PC-3 (cell line): ENCODE data around the gene RANBP3. TPM values are rescaled to one million over a fixed set of nuclear protein-coding genes. Genes with fewer than 3 reads are reported as not detected.

ENCODE experiments used
- ATAC-seq: fragments of 200-7000 bp; cut with Tn5 transposase; 2 replicates; pipeline ENCODE4 v1.9.1; 2020; ENCODE audit warnings: mild to moderate bottlenecking, moderate library complexity
- BruUV-seq: library from RNA; stranded (reverse); fragments of 400-500 nt; replicated peaks from 2 replicates; lab custom pipeline; 2021; lab: Mats Ljungman, UMichigan
- CTCF ChIA-PET: fragments of 300-600 bp; sonication (Branson Sonifier 250); formaldehyde crosslinking; loops from one replicate; lab custom pipeline; 2022; ENCODE audit warnings: antibody characterized with exemption; lab: Charles Lee
- POLR2A ChIA-PET: fragments of 300-600 bp; sonication (Branson Sonifier 250); formaldehyde crosslinking; loops from one replicate; lab custom pipeline; 2022; ENCODE audit warnings: antibody characterized with exemption; ENCODE audit not compliant: unreplicated experiment; lab: Charles Lee
- DNase-seq: peaks from one replicate; pipeline ENCODE4 v3.0.0-alpha.2; 2015
- H2AFZ ChIP-seq: fragments of 300-600 bp; sonication (generic); 2 replicates; pipeline ENCODE4 v1.6.0; 2016; ENCODE audit warnings: antibody characterized with exemption, low read length
- H3F3A ChIP-seq: fragments of 300-600 bp; sonication (generic); one replicate; pipeline ENCODE4 v1.6.0; 2017; ENCODE audit warnings: antibody characterized with exemption, low read length, control low read depth, mild to moderate bottlenecking; ENCODE audit not compliant: unreplicated experiment
- H3K27ac ChIP-seq: fragments of 300-600 bp; sonication (generic); 2 replicates; pipeline ENCODE4 v1.5.1; 2016; ENCODE audit warnings: mild to moderate bottlenecking, low read length
- H3K27me3 ChIP-seq: fragments of 300-600 bp; sonication (generic); 2 replicates; pipeline ENCODE4 v1.6.1; 2016; ENCODE audit warnings: low read length, mixed read lengths
- H3K36me3 ChIP-seq: fragments of 300-600 bp; sonication (generic); 2 replicates; pipeline ENCODE4 v1.6.1; 2016; ENCODE audit warnings: low read depth, mixed run types, low read length, mixed read lengths
- H3K4me1 ChIP-seq: fragments of 300-600 bp; sonication (generic); 2 replicates; pipeline ENCODE4 v1.5.1; 2016; ENCODE audit warnings: low read length; ENCODE audit not compliant: insufficient read depth
- H3K4me2 ChIP-seq: fragments of 300-600 bp; sonication (generic); 2 replicates; pipeline ENCODE4 v1.6.0; 2016; ENCODE audit warnings: low read length
- H3K4me3 ChIP-seq: fragments of 300-600 bp; sonication (generic); 2 replicates; pipeline ENCODE4 v1.5.1; 2016; ENCODE audit warnings: mild to moderate bottlenecking, low read length, mixed read lengths
- H3K79me2 ChIP-seq: fragments of 300-600 bp; sonication (generic); 2 replicates; pipeline ENCODE4 v1.6.1; 2017; ENCODE audit warnings: low read length, mixed read lengths
- H3K9ac ChIP-seq: fragments of 300-600 bp; sonication (generic); 2 replicates; pipeline ENCODE4 v1.6.0; 2016; ENCODE audit warnings: mild to moderate bottlenecking, low read length
- H3K9me2 ChIP-seq: fragments of 300-600 bp; sonication (generic); replicated peaks from 2 replicates; pipeline ENCODE4 v1.6.1; 2016; ENCODE audit warnings: mixed run types, low read length, mixed read lengths
- H3K9me3 ChIP-seq: fragments of 300-600 bp; sonication (generic); 2 replicates; pipeline ENCODE4 v1.6.1; 2016; ENCODE audit warnings: low read length, mixed read lengths
- H4K20me1 ChIP-seq: fragments of 300-600 bp; sonication (generic); 2 replicates; pipeline ENCODE4 v1.6.1; 2016; ENCODE audit warnings: low read length, mixed read lengths
- EZH2 ChIP-seq: fragments of 300-600 bp; sonication (generic); IDR thresholded peaks from one replicate; pipeline ENCODE4 v1.6.1; 2017; ENCODE audit warnings: antibody characterized with exemption, mild to moderate bottlenecking, low read length; ENCODE audit not compliant: unreplicated experiment
- EZH2phosphoT487 ChIP-seq: fragments of 300-600 bp; sonication (generic); IDR thresholded peaks from 2 replicates; pipeline ENCODE4 v1.6.1; 2018; ENCODE audit warnings: mild to moderate bottlenecking, antibody characterized with exemption, low read length, borderline replicate concordance
- intact Hi-C: fragments of 100-400 bp; cut with micrococcal nuclease; formaldehyde crosslinking; loops from 2 replicates; pipeline ENCODE4 v1.9.0; 2023
- total RNA-seq: library from RNA; depleted of rRNA; stranded (reverse); fragments of >200 nt; gene quantifications from 2 replicates; pipeline ENCODE4 v1.2.3, GENCODE V29; 2014
- TF ChIP-seq, protein P1 (sequence below): fragments of 300-600 bp; sonication (generic); conservative IDR thresholded peaks from 2 replicates; pipeline ENCODE4 v1.5.1; 2017; ENCODE audit warnings: antibody characterized with exemption, low read depth, mild to moderate bottlenecking, low read length

RANBP3 gene
- total RNA-seq, 1 experiment from 2014 or later: 114 TPM

DNA sequence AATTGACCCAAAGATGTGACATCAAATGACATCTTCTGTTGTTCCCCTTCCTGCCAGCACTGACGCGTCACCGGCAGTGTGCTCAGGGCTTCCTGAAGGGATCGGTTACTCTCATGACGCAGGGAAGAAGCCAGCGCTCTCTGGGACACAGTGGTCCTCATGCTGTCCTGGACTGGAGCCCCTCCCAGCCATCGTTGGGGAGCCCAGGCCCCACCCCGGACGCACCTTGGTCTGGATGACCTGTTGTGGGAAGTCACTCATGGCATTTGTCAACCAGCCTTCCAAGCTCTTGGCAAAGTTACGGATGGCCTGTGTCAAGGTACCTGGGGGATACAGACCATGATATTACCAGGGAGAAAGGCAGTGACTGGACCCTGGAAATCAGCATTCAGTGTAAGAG lies 26.0 kb upstream of the RANBP3 start:
- no peaks in the 10 kb centered on the region for H3K79me2 ChIP-seq
- H3K4me3 ChIP-seq: no peak overlapping the region
- CTCF ChIA-PET: no interaction called here
- H3K9ac ChIP-seq: no peak overlapping the region
- POLR2A ChIA-PET: no interaction called here
- H3K4me1 ChIP-seq: no peaks in the 10 kb centered on the region
- H3K4me2 ChIP-seq: no peak overlapping the region
- intact Hi-C loops: no loop called here
- ATAC-seq (no peak), DNase-seq (no peak)
- no peaks in the 10 kb centered on the region for H3K9me3 ChIP-seq
- no peak overlapping the region for H3K27ac ChIP-seq
- no peaks in the 10 kb centered on the region for H4K20me1 ChIP-seq
- H3K27me3 ChIP-seq: no peaks in the 10 kb centered on the region
- H3K36me3 ChIP-seq: no peaks in the 10 kb centered on the region
- H3K9me2 ChIP-seq: no peaks in the 10 kb centered on the region
- TF ChIP-seq, protein P1, sequence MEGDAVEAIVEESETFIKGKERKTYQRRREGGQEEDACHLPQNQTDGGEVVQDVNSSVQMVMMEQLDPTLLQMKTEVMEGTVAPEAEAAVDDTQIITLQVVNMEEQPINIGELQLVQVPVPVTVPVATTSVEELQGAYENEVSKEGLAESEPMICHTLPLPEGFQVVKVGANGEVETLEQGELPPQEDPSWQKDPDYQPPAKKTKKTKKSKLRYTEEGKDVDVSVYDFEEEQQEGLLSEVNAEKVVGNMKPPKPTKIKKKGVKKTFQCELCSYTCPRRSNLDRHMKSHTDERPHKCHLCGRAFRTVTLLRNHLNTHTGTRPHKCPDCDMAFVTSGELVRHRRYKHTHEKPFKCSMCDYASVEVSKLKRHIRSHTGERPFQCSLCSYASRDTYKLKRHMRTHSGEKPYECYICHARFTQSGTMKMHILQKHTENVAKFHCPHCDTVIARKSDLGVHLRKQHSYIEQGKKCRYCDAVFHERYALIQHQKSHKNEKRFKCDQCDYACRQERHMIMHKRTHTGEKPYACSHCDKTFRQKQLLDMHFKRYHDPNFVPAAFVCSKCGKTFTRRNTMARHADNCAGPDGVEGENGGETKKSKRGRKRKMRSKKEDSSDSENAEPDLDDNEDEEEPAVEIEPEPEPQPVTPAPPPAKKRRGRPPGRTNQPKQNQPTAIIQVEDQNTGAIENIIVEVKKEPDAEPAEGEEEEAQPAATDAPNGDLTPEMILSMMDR: no peak
- TF ChIP-seq EZH2 (no peak), EZH2phosphoT487 (no peak)
- H2AFZ ChIP-seq: no peak overlapping the region
- no TSS peak for BruUV-seq
- H3F3A ChIP-seq: no peaks in the 10 kb centered on the region

DNA sequence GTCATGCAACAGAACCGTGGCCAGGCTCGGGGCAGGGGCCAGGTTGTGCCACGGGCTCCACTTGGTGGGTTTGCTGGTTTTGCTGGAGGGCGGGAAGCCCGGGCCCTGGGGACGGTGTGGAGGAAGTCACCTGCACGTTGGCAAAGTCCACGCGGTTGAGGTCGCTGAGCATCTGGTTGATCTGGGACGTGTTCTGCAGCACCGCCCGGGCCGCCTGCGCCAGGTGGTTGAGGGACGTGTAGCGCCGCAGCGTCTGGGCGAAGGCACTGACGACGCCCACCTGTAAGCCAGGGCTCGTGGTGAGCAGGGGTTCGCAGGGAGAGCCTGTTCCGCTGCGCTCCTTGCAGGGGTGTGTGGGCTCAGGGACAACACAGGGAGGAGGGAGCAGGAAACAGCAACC lies 24.7 kb upstream of the RANBP3 start:
- H3K9ac ChIP-seq: no peak overlapping the region
- no peak for TF ChIP-seq EZH2phosphoT487
- TF ChIP-seq EZH2: no peak
- no peaks in the 10 kb centered on the region for H3K9me3 ChIP-seq
- H3K4me2 ChIP-seq: no peak overlapping the region
- no peaks in the 10 kb centered on the region for H3K27me3 ChIP-seq
- H3F3A ChIP-seq: no peaks in the 10 kb centered on the region
- no peaks in the 10 kb centered on the region for H3K79me2 ChIP-seq
- DNase-seq (no peak), ATAC-seq (no peak)
- H4K20me1 ChIP-seq: no peaks in the 10 kb centered on the region
- H3K36me3 ChIP-seq: no peaks in the 10 kb centered on the region
- H3K4me3 ChIP-seq: no peak overlapping the region
- no TSS peak for BruUV-seq
- no peaks in the 10 kb centered on the region for H3K4me1 ChIP-seq
- H2AFZ ChIP-seq: no peak overlapping the region
- POLR2A ChIA-PET: no interaction called here
- CTCF ChIA-PET: no interaction called here
- intact Hi-C loops: no loop called here
- H3K27ac ChIP-seq: no peak overlapping the region
- no peaks in the 10 kb centered on the region for H3K9me2 ChIP-seq

DNA sequence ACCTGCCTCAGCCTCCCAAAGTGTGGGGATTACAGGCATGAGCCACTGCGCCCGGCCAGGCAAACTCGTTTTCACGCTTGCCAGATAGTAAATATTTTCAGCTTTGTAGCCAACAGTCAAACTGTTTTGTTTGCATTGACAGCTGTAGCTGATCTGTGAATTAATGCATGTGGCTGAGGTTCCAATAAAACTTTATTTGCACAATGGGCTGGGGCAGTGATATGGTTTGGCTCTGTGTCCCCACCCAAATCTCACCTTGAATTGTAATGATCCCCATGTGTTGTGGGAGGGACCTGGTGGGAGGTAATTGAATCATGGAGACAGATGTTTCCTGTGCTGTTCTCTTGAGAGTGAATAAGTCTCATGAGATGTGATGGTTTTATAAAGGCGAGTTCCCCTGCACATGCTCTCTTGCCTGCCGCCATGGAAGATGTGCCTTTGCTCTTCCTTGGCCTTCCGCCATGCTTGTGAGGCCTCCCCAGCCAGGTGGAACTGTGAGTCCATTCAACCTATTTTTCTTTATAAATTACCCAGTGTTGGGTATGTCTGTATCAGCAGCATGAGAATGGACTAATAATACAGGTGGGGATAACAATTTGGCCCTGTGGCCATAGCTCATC lies 22.4 kb upstream of the RANBP3 start:
- Histone ChIP-seq H3K4me2 (no peak overlapping the region), H3K4me1 (no peaks in the 10 kb centered on the region), H3K36me3 (no peaks in the 10 kb centered on the region), H3K4me3 (no peak overlapping the region), H4K20me1 (no peaks in the 10 kb centered on the region), H2AFZ (no peak overlapping the region), H3K27ac (no peak overlapping the region), H3K9ac (no peak overlapping the region), H3K9me2 (no peaks in the 10 kb centered on the region), H3K79me2 (no peaks in the 10 kb centered on the region), H3K9me3 (no peaks in the 10 kb centered on the region), H3F3A (no peaks in the 10 kb centered on the region), H3K27me3 (no peaks in the 10 kb centered on the region)
- ChIA-PET CTCF (interaction anchor here (1.4 kb wide), 1 partner anchor 22 kb away, joined by 5 read pairs; no protein-coding TSS in a partner anchor), POLR2A (interaction anchor here (0.6 kb wide), 1 partner anchor 22 kb away, joined by 5 read pairs; no protein-coding TSS in a partner anchor)
- no peak for TF ChIP-seq EZH2phosphoT487
- TF ChIP-seq, protein P1: no peak
- TF ChIP-seq EZH2: no peak
- no peak for ATAC-seq
- no TSS peak for BruUV-seq
- no peak for DNase-seq
- intact Hi-C loops: no loop called here
